ENCODE data around the gene TFAP2A.

Gene TFAP2A

DNA sequence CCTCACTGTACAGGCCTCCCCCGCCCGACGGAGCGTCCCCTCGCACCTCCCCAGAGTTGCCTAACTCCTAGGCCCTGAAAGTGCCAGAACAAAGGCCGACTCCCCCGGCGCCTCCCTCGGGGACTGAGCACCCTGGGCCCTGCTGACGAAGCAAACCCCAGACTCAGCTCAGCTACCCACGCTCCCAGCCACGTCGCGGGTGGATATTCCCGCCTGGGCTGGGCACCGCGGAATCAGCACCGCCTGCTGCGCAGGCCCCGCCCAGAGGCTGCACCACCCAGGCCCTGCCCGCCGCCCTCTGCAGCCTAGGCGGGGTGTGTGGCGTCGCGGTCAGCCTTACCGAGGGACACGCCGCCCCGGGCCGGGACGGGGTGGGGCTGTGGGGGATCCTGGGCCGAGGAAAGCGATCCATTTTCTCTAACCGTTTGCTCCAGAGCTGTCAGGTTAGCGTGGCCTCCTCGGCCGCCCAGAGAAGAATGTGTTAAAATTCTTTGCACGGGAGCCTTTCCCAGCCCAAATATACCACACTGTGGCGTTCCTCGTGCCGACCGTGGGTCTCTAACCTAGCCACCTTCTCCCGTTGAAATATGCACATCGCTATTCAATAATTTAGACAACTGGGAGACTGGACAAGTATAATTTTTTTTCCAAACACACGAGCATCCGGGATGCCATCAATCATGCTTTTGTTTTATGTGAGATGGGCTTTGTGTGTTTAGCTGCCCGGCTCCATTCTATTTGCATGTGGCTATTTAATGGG, 31.4 kb downstream of the TFAP2A start:
- Histone ChIP-seq H3K14ac (ENCODE audit: low read length) (peak overlapping the region; percentile 13), H2BK5ac (ENCODE audit: low read depth, low read length, poor library complexity) (peak overlapping the region; percentile 25), H3K23ac (ENCODE audit: low read length) (no peak overlapping the region), H3K4me3 (ENCODE audit: low read depth, low read length) (peak overlapping the region; percentile 56), H3K27me3 (ENCODE audit: insufficient read depth, low read length) (peaks cover 7% of the 10 kb centered on the region), H2AK5ac (ENCODE audit: low read length) (no peak overlapping the region), H2BK12ac (ENCODE audit: low read length) (peak overlapping the region; percentile 39), H3K79me1 (ENCODE audit: low read length) (peaks cover 21% of the 10 kb centered on the region), H3K4me2 (ENCODE audit: low read length) (peak overlapping the region; percentile 74), H3K79me2 (ENCODE audit: control insufficient read depth, insufficient read depth, low read length, poor library complexity) (no peaks in the 10 kb centered on the region), H4K91ac (ENCODE audit: low read depth, low read length) (peak overlapping the region; percentile 68), H4K8ac (ENCODE audit: low read depth, low read length) (peak overlapping the region; percentile 75), H3K4me1 (ENCODE audit: control insufficient read depth in 1 of 2, insufficient read depth in 2 of 2, low read length in 2 of 2) (peaks cover 14 to 19% of the 10 kb centered on the region in 2 experiments), H3K4ac (ENCODE audit: low read depth, low read length) (no peak overlapping the region), H3K27ac (ENCODE audit: low read depth, low read length) (no peak overlapping the region), H2AFZ (ENCODE audit: insufficient read depth, low read length, poor library complexity) (peak overlapping the region; percentile 31), H3K36me3 (ENCODE audit: control insufficient read depth in 1 of 2, insufficient read depth in 2 of 2, low read length in 2 of 2) (no peaks in the 10 kb centered on the region), H2BK120ac (ENCODE audit: insufficient read depth, low read length, poor library complexity) (peak overlapping the region; percentile 55), H4K12ac (ENCODE audit: low read depth, low read length) (peak overlapping the region; percentile 45), H3K18ac (ENCODE audit: low read length) (peak overlapping the region; percentile 50), H3K9ac (ENCODE audit: low read length) (no peak overlapping the region), H3K9me3 (ENCODE audit: insufficient read depth, low read depth, low read length) (no peaks in the 10 kb centered on the region)
- WGBS (ENCODE audit: extremely low coverage, insufficient coverage, insufficient read length), result no CpG with 5 or more reads among the region's 48 CpGs
- DNase-seq, result peak; percentile 27 to 53

DNA sequence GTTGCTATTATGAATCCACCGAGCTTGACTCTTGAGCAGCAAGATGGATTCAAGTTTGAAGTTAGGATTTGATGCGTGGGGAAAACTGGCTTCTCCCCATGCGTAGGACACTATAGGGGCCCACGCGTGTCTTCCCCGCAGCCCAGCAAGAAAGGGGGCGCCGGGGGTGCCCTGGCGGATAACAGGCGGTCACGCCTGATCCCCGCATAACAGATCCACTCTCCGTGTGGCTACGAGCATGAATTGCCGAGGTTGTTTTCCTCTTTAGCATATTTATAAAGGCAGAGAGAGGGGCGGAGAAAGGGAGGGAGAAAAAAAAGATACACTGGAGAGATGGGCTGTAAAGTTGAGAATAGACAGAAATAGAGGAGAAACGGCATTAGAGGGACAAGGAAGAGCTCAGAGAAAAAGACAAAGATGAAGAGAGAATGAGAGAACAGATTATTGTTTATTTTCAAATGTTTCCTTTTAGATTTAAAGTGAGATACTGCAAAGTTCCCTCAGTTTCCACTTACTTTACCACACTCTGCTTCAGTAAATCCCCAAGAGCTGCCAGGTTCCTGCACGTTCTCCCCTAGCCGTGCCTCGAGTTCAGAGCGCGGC, 32.0 kb downstream of the TFAP2A start:
- no peak overlapping the region for H3K23ac ChIP-seq (ENCODE audit: low read length)
- no peaks in the 10 kb centered on the region for H3K79me2 ChIP-seq (ENCODE audit: control insufficient read depth, insufficient read depth, low read length, poor library complexity)
- peak overlapping the region; percentile 75 for H4K8ac ChIP-seq (ENCODE audit: low read depth, low read length)
- no peak overlapping the region for H2AK5ac ChIP-seq (ENCODE audit: low read length)
- H3K18ac ChIP-seq (ENCODE audit: low read length), result peak overlapping the region; percentile 50
- H2BK12ac ChIP-seq (ENCODE audit: low read length), result peak overlapping the region; percentile 39
- H3K14ac ChIP-seq (ENCODE audit: low read length), result peak overlapping the region; percentile 13
- H3K4me3 ChIP-seq (ENCODE audit: low read depth, low read length), result no peak overlapping the region
- peak overlapping the region; percentile 74 for H3K4me2 ChIP-seq (ENCODE audit: low read length)
- WGBS (ENCODE audit: extremely low coverage, insufficient coverage, insufficient read length), result no CpG with 5 or more reads among the region's 22 CpGs
- no peak overlapping the region for H3K27ac ChIP-seq (ENCODE audit: low read depth, low read length)
- H2BK5ac ChIP-seq (ENCODE audit: low read depth, low read length, poor library complexity), result no peak overlapping the region
- peak overlapping the region; percentile 55 for H2BK120ac ChIP-seq (ENCODE audit: insufficient read depth, low read length, poor library complexity)
- no peaks in the 10 kb centered on the region for H3K36me3 ChIP-seq (ENCODE audit: control insufficient read depth in 1 of 2, insufficient read depth in 2 of 2, low read length in 2 of 2)
- no peak for DNase-seq
- peak overlapping the region; percentile 45 for H4K12ac ChIP-seq (ENCODE audit: low read depth, low read length)
- H3K79me1 ChIP-seq (ENCODE audit: low read length), result peaks cover 21% of the 10 kb centered on the region
- H3K9me3 ChIP-seq (ENCODE audit: insufficient read depth, low read depth, low read length), result no peaks in the 10 kb centered on the region
- H3K9ac ChIP-seq (ENCODE audit: low read length), result no peak overlapping the region
- H3K27me3 ChIP-seq (ENCODE audit: insufficient read depth, low read length), result peaks cover 7% of the 10 kb centered on the region
- peaks cover 14 to 19% of the 10 kb centered on the region in 2 experiments for H3K4me1 ChIP-seq (ENCODE audit: control insufficient read depth in 1 of 2, insufficient read depth in 2 of 2, low read length in 2 of 2)
- peak overlapping the region; percentile 47 for H2AFZ ChIP-seq (ENCODE audit: insufficient read depth, low read length, poor library complexity)
- no peak overlapping the region for H3K4ac ChIP-seq (ENCODE audit: low read depth, low read length)
- H4K91ac ChIP-seq (ENCODE audit: low read depth, low read length), result peak overlapping the region; percentile 68

DNA sequence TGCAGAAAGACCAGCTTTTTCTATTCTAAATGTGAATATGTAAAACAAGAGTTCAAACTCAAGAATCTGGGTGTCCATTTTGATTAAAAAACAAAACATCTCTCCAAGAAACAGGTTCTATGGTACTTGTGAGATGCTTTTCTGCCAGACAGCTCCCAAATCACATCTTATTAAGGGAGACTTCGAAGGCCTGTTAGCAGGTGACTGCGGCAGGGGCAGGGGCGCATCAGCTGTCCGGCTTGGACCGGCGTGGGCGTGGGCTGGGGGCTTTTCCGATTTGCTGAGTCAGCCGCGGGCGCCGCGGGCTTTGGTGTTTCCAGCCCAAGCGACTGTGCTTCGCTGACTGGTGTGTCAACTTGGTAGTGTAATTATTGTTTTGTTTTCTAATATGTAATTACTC, 32.6 kb downstream of the TFAP2A start:
- no peak overlapping the region for H3K14ac ChIP-seq (ENCODE audit: low read length)

DNA sequence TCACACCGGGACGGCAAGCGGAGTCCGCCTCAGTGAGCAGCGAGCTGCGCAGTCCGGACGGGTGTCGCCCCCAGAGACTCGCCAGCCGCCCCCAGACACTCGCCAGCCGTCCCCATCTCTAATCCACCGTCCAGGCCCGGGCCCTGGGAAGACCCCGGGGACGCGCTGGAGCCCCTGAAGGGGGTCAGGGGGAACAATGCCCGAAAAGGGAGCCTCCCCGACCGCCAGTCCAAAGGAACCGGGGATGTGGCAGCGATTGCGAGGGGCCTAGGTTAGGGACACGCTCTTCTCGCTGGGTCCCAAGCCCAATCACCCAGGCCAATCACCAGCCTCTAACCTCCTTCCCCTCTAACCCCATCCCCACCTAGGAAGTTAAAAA, 33.1 kb downstream of the TFAP2A start:
- Histone ChIP-seq H3K27ac (ENCODE audit: low read depth, low read length) (no peak overlapping the region), H2BK5ac (ENCODE audit: low read depth, low read length, poor library complexity) (no peak overlapping the region), H3K9ac (ENCODE audit: low read length) (no peak overlapping the region), H4K91ac (ENCODE audit: low read depth, low read length) (peak overlapping the region; percentile 57), H3K79me1 (ENCODE audit: low read length) (peaks cover 21% of the 10 kb centered on the region), H3K27me3 (ENCODE audit: insufficient read depth, low read length) (peaks cover 7% of the 10 kb centered on the region), H2AFZ (ENCODE audit: insufficient read depth, low read length, poor library complexity) (peak overlapping the region; percentile 46), H2BK12ac (ENCODE audit: low read length) (peak overlapping the region; percentile 73), H3K18ac (ENCODE audit: low read length) (no peak overlapping the region), H3K4me2 (ENCODE audit: low read length) (no peak overlapping the region), H3K4me3 (ENCODE audit: low read depth, low read length) (no peak overlapping the region), H2BK120ac (ENCODE audit: insufficient read depth, low read length, poor library complexity) (peak overlapping the region; percentile 48), H4K12ac (ENCODE audit: low read depth, low read length) (no peak overlapping the region), H3K4me1 (ENCODE audit: control insufficient read depth in 1 of 2, insufficient read depth in 2 of 2, low read length in 2 of 2) (peaks cover 14 to 19% of the 10 kb centered on the region in 2 experiments), H3K36me3 (ENCODE audit: control insufficient read depth in 1 of 2, insufficient read depth in 2 of 2, low read length in 2 of 2) (no peaks in the 10 kb centered on the region), H3K9me3 (ENCODE audit: insufficient read depth, low read depth, low read length) (no peaks in the 10 kb centered on the region), H3K4ac (ENCODE audit: low read depth, low read length) (no peak overlapping the region), H4K8ac (ENCODE audit: low read depth, low read length) (peak overlapping the region; percentile 17), H3K14ac (ENCODE audit: low read length) (peak overlapping the region; percentile 37), H3K23ac (ENCODE audit: low read length) (no peak overlapping the region), H2AK5ac (ENCODE audit: low read length) (peak overlapping the region; percentile 3), H3K79me2 (ENCODE audit: control insufficient read depth, insufficient read depth, low read length, poor library complexity) (no peaks in the 10 kb centered on the region)
- no peak for DNase-seq
- WGBS (ENCODE audit: extremely low coverage, insufficient coverage, insufficient read length), result no CpG with 5 or more reads among the region's 26 CpGs

More for the DNA sequence above, 32.6 kb downstream of the TFAP2A start:
- peaks cover 7% of the 10 kb centered on the region for H3K27me3 ChIP-seq (ENCODE audit: insufficient read depth, low read length)
- H2AK5ac ChIP-seq (ENCODE audit: low read length), result no peak overlapping the region
- H3K9ac ChIP-seq (ENCODE audit: low read length), result no peak overlapping the region
- no peaks in the 10 kb centered on the region for H3K9me3 ChIP-seq (ENCODE audit: insufficient read depth, low read depth, low read length)
- no peaks in the 10 kb centered on the region for H3K36me3 ChIP-seq (ENCODE audit: control insufficient read depth in 1 of 2, insufficient read depth in 2 of 2, low read length in 2 of 2)
- no peak overlapping the region for H2BK5ac ChIP-seq (ENCODE audit: low read depth, low read length, poor library complexity)
- H3K4me1 ChIP-seq (ENCODE audit: control insufficient read depth in 1 of 2, insufficient read depth in 2 of 2, low read length in 2 of 2), result peaks cover 14 to 19% of the 10 kb centered on the region in 2 experiments
- H3K4ac ChIP-seq (ENCODE audit: low read depth, low read length), result no peak overlapping the region
- no peak overlapping the region for H3K18ac ChIP-seq (ENCODE audit: low read length)
- H2AFZ ChIP-seq (ENCODE audit: insufficient read depth, low read length, poor library complexity), result no peak overlapping the region
- H4K12ac ChIP-seq (ENCODE audit: low read depth, low read length), result no peak overlapping the region
- no CpG with 5 or more reads among the region's 15 CpGs for WGBS (ENCODE audit: extremely low coverage, insufficient coverage, insufficient read length)
- H3K79me2 ChIP-seq (ENCODE audit: control insufficient read depth, insufficient read depth, low read length, poor library complexity), result no peaks in the 10 kb centered on the region
- no peak overlapping the region for H3K23ac ChIP-seq (ENCODE audit: low read length)
- no peak overlapping the region for H2BK120ac ChIP-seq (ENCODE audit: insufficient read depth, low read length, poor library complexity)
- no peak overlapping the region for H4K8ac ChIP-seq (ENCODE audit: low read depth, low read length)
- H3K4me2 ChIP-seq (ENCODE audit: low read length), result peak overlapping the region; percentile 7
- no peak overlapping the region for H3K27ac ChIP-seq (ENCODE audit: low read depth, low read length)
- no peak for DNase-seq
- H4K91ac ChIP-seq (ENCODE audit: low read depth, low read length), result peak overlapping the region; percentile 57
- H3K79me1 ChIP-seq (ENCODE audit: low read length), result peaks cover 21% of the 10 kb centered on the region
- H3K4me3 ChIP-seq (ENCODE audit: low read depth, low read length), result no peak overlapping the region
- no peak overlapping the region for H2BK12ac ChIP-seq (ENCODE audit: low read length)

All from trophoblast cell (in vitro differentiated cells and primary cell).